ENCODE results near the gene USP19. TPM values are rescaled to one million over a fixed set of nuclear protein-coding genes. Genes with fewer than 3 reads are reported as not detected.
A peak's percentile ranks its signal among the peaks of the same experiment; 100 is the strongest.

USP19 gene
- total RNA-seq, 1 experiment from 2014 or later = 76.4 TPM

- peak; percentile 92 for DNase-seq (ENCODE audit: low read depth)
Measured at GRCh38 chr3:49104427-49105291, 16.0 kb downstream of the USP19 start, which contains the start of gene QARS1. Gene QARS1, minus strand, starts transcription at chr3:49104757. Its CDS starts 24 bp downstream, at chr3:49104733.

- no peak for DNase-seq (ENCODE audit: low read depth)
Measured at GRCh38 chr3:49104052-49104426, 16.6 kb downstream of the USP19 start.

- no peak for DNase-seq (ENCODE audit: low read depth)
Measured at GRCh38 chr3:49100046-49100615, 20.5 kb downstream of the USP19 start.

- no peak for DNase-seq (ENCODE audit: low read depth)
Measured at GRCh38 chr3:49098910-49099630, 21.6 kb downstream of the USP19 start.

- DNase-seq (ENCODE audit: low read depth) = peak; percentile 37
Measured at GRCh38 chr3:49098429-49098828, 22.2 kb downstream of the USP19 start.

GRCh38 chr3:49093853-49094767 lies 26.5 kb downstream of the USP19 start, which contains the start of gene QRICH1:
Gene QRICH1, minus strand, starts transcription at chr3:49094071. Its CDS starts 17,054 bp downstream, at chr3:49077017.
- peak; percentile 99 for DNase-seq (ENCODE audit: low read depth)

- DNase-seq (ENCODE audit: low read depth) = peak; percentile 84
Measured at GRCh38 chr3:49092938-49093852, 27.4 kb downstream of the USP19 start.

- DNase-seq (ENCODE audit: low read depth) = no peak
Measured at GRCh38 chr3:49081429-49081828, 39.2 kb downstream of the USP19 start.

- DNase-seq (ENCODE audit: low read depth) = no peak
Measured at GRCh38 chr3:49079270-49079669, 41.4 kb downstream of the USP19 start.

- DNase-seq (ENCODE audit: low read depth) = no peak
Measured at GRCh38 chr3:49076646-49077045, 44.0 kb downstream of the USP19 start.

GRCh38 chr3:49076116-49076515 lies 44.5 kb downstream of the USP19 start:
- DNase-seq (ENCODE audit: low read depth) = no peak

Small RNA genes lying within 50 kb of the gene (small RNA-seq; reads per million reads assigned to genes)
- gene RN7SL182P = not detected

Other genes with a start within 250 kb of the USP19 start
- 14.4 and 19.8 TPM in 2 replicates for gene SLC25A20, start 221.9 kb downstream of the USP19 start, total RNA-seq (2014; rRNA removed; shearing (Covaris generic))
- gene ARIH2, start 202.0 kb downstream of the USP19 start, total RNA-seq (2014; rRNA removed; shearing (Covaris generic)) = 109 and 119 TPM in 2 replicates
- gene P4HTM, start 130.6 kb downstream of the USP19 start, total RNA-seq (2014; rRNA removed; shearing (Covaris generic)) = 8.4 and 13.4 TPM in 2 replicates
- 87.0 and 97.2 TPM in 2 replicates for gene WDR6, start 113.4 kb downstream of the USP19 start, total RNA-seq (2014; rRNA removed; shearing (Covaris generic))
- gene DALRD3, start 102.2 kb downstream of the USP19 start, total RNA-seq (2014; rRNA removed; shearing (Covaris generic)) = 51.6 and 64.6 TPM in 2 replicates
- 153 and 205 TPM in 2 replicates for gene NDUFAF3, start 98.7 kb downstream of the USP19 start, total RNA-seq (2014; rRNA removed; shearing (Covaris generic))
- 562 and 591 TPM in 2 replicates for gene IMPDH2, start 91.4 kb downstream of the USP19 start, total RNA-seq (2014; rRNA removed; shearing (Covaris generic))
- 69.9 and 100 TPM in 2 replicates for gene QRICH1, start 26.8 kb downstream of the USP19 start, total RNA-seq (2014; rRNA removed; shearing (Covaris generic))
- 233 and 324 TPM in 2 replicates for gene QARS1, start 16.1 kb downstream of the USP19 start, total RNA-seq (2014; rRNA removed; shearing (Covaris generic))
- 96.4 and 98.1 TPM in 2 replicates for gene LAMB2, start 12.2 kb upstream of the USP19 start, total RNA-seq (2014; rRNA removed; shearing (Covaris generic))
- gene CCDC71, start 45.5 kb upstream of the USP19 start, total RNA-seq (2014; rRNA removed; shearing (Covaris generic)) = 32.0 and 36.2 TPM in 2 replicates
- gene KLHDC8B, start 50.8 kb upstream of the USP19 start, total RNA-seq (2014; rRNA removed; shearing (Covaris generic)) = 3.2 and 5.1 TPM in 2 replicates
- 1.7 and 2.3 TPM in 2 replicates for gene C3orf62, start 156.4 kb upstream of the USP19 start, total RNA-seq (2014; rRNA removed; shearing (Covaris generic))
- 11.3 and 14.6 TPM in 2 replicates for gene USP4, start 219.2 kb upstream of the USP19 start, total RNA-seq (2014; rRNA removed; shearing (Covaris generic))
- 711 and 766 TPM in 2 replicates for gene GPX1, start 237.5 kb upstream of the USP19 start, total RNA-seq (2014; rRNA removed; shearing (Covaris generic))

Measured in HT1080 (cell line).